Activated CD8-positive, alpha-beta T cell treated with anti-CD3 and anti-CD28 coated beads, Interleukin-2, amount 10 ng/mL, durations not matched to agents 7 days and 5 days (primary cell): ENCODE results near the gene INSIG1. TPM values are rescaled to one million over a fixed set of nuclear protein-coding genes. Genes with fewer than 3 reads are reported as not detected.

Experiments used
- ATAC-seq: fragments of 150-1000 bp; cut with Tn5 transposase; one replicate; pipeline ENCODE4 v1.10.0; 2021; ENCODE audit warnings: moderate library complexity
- CTCF ChIA-PET: fragments of 350-600 bp; sonication (Branson Sonifier 250); formaldehyde crosslinking; loops from one replicate; lab custom pipeline; 2021; ENCODE audit warnings: antibody characterized with exemption; lab: Charles Lee
- POLR2A ChIA-PET: fragments of 350-600 bp; sonication (Branson Sonifier 250); formaldehyde crosslinking; loops from one replicate; lab custom pipeline; 2021; ENCODE audit warnings: antibody characterized with exemption; lab: Charles Lee
- DNase-seq: peaks from one replicate; pipeline ENCODE4 v3.0.0-alpha.2; 2020
- H3K27ac Mint-ChIP-seq: one replicate; pipeline ENCODE4 v1.8.0; 2021; ENCODE audit warnings: mild to moderate bottlenecking, mixed read lengths
- H3K27me3 Mint-ChIP-seq: one replicate; pipeline ENCODE4 v1.8.0; 2021; ENCODE audit warnings: low read depth, mixed read lengths
- H3K36me3 Mint-ChIP-seq: one replicate; pipeline ENCODE4 v1.8.0; 2021; ENCODE audit warnings: low read depth, mixed read lengths
- H3K4me1 Mint-ChIP-seq: one replicate; pipeline ENCODE4 v1.8.0; 2021; ENCODE audit warnings: low read depth, mixed read lengths
- H3K4me3 Mint-ChIP-seq: one replicate; pipeline ENCODE4 v1.8.0; 2021; ENCODE audit warnings: mild to moderate bottlenecking, mixed read lengths
- H3K9me3 Mint-ChIP-seq: one replicate; pipeline ENCODE4 v1.8.0; 2022; ENCODE audit warnings: mixed read lengths; ENCODE audit not compliant: insufficient read depth
- total RNA-seq, 2 experiments: library from RNA; stranded (reverse); gene quantifications; one replicate each; pipeline ENCODE4 v1.2.3, GENCODE V29; 2021

The INSIG1 gene
- total RNA-seq, 2 experiments from 2014 or later = 83.9 to 89.1 TPM

DNA sequence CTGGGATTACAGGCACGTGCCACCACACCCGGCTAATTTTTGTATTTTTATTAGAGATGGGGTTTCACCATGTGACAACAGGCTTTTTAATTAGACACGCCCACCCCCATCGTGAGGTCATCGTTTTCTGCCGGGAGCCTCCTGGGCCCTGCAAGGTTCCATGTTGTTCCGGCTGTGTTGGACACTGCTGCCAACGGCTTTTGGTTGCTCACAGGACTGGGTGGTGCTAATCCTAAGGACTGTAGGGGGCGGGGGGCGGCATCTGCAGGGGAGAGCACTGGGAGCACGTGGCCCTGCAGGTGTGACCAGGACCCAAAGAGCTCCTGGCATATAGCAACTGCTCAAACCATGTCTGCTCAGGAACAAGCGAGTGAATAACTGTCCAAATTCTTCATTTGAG, 29.5 kb upstream of the INSIG1 start:
- ATAC-seq = no peak
- Mint-ChIP-seq H3K27me3 (peaks cover 1% of the 10 kb centered on the region), H3K4me1 (no peaks in the 10 kb centered on the region), H3K36me3 (no peaks in the 10 kb centered on the region), H3K9me3 (no peaks in the 10 kb centered on the region), H3K4me3 (no peak overlapping the region), H3K27ac (no peak overlapping the region)
- no peak for DNase-seq
- CTCF ChIA-PET = no interaction called here
- POLR2A ChIA-PET = no interaction called here

DNA sequence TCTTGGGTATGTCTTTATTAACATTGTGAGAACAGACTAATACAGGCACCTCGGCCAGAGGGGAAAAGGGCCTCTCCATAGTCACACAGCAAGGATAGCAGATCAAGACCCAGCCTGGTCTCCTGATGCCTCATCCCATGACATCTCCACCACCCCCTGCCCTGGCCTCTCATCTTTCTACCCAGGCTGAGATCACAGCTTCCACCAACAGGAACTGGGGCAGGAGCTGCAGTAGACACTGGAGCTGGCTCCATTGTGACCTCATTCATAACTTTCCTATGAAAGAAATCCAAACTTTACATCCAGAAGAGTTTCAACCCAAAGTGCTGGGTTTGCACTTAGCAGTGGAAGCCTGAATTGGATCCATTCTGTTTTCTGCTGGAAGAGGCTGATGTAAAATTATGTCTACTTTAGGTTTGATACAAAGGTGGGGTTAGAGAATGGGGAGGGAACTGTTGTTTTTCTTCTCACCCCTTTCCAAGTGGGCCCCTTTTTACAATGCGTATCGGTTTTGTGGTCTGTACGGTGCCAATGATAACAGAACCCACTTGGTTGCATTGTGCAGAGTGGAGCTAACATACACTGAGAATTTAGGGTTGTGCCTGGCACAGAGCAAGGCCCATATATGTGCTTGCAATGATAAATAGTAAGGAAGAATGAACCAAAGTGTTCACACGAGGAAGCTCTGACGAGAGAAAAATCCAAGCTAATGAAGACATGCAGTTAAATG, 28.6 kb upstream of the INSIG1 start:
- Mint-ChIP-seq H3K36me3 (no peaks in the 10 kb centered on the region), H3K9me3 (no peaks in the 10 kb centered on the region), H3K4me1 (no peaks in the 10 kb centered on the region), H3K4me3 (no peak overlapping the region), H3K27me3 (peaks cover 3% of the 10 kb centered on the region), H3K27ac (no peak overlapping the region)
- DNase-seq (no peak), ATAC-seq (no peak)
- ChIA-PET POLR2A (no interaction called here), CTCF (no interaction called here)

DNA sequence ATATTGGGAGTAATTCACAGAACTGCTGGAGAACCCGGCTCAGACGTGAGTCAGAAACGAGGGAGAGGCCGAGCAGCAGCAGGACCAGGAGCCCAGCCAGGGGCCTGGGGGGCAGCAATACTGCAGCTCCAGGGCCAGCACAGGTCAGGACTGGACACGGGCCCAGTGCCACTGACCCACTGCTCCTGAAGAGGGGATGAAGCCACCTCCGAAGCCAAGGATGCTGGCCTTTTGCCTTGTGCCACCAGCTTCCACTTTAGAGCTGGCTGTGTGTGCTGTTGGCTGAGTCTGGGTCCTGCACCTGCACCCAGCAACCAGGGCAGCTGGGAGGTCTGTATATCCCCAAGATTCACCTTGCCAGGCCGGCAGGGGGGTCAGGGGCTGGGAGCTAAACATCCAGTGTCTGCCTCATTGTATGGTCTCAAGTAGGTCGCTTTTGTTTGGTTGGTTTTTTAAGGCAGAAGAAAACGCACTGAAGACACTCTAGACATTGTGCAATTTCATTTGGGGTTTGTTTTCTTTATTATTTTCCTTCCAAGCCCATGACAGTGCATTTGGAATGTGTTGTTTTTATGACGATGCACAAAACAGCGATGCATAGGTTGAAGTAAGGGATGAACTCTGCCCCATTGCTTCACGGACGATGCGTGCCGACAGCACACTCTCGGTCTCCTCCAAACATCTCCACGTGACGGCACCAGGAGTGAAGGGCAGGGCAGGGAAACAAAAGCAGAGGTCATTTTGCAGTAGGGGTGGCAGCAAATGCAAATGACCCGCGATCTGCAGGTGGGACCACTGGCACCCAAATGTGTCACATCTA, 27.7 kb upstream of the INSIG1 start:
- no peak for ATAC-seq
- Mint-ChIP-seq H3K9me3 (no peaks in the 10 kb centered on the region), H3K27ac (no peak overlapping the region), H3K27me3 (peaks cover 4% of the 10 kb centered on the region), H3K36me3 (no peaks in the 10 kb centered on the region), H3K4me1 (no peaks in the 10 kb centered on the region), H3K4me3 (no peak overlapping the region)
- no peak for DNase-seq
- ChIA-PET POLR2A (no interaction called here), CTCF (no interaction called here)

DNA sequence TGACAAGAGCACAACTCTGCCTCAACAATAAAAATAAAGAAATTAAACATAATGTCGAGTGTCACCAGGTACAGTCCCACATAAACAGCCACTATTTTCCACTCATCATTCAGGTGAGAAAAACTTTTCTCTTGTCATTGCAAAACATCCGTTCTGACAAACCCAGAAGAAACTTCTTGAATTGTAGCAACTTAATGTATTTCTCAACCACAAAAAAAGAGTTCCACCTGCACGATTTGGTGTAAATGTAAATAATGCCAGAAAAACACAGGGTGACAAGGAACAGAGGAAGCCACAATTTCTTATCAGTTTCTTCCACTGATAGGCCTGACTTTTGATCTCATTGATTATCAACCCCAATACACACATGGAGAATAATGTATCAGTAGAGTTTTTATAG, 26.8 kb upstream of the INSIG1 start:
- H3K27me3 Mint-ChIP-seq = peaks cover 8% of the 10 kb centered on the region
- CTCF ChIA-PET = no interaction called here
- no peak for ATAC-seq
- DNase-seq = no peak
- H3K9me3 Mint-ChIP-seq = no peaks in the 10 kb centered on the region
- no peak overlapping the region for H3K4me3 Mint-ChIP-seq
- POLR2A ChIA-PET = no interaction called here
- H3K36me3 Mint-ChIP-seq = no peaks in the 10 kb centered on the region
- no peak overlapping the region for H3K27ac Mint-ChIP-seq
- no peaks in the 10 kb centered on the region for H3K4me1 Mint-ChIP-seq

DNA sequence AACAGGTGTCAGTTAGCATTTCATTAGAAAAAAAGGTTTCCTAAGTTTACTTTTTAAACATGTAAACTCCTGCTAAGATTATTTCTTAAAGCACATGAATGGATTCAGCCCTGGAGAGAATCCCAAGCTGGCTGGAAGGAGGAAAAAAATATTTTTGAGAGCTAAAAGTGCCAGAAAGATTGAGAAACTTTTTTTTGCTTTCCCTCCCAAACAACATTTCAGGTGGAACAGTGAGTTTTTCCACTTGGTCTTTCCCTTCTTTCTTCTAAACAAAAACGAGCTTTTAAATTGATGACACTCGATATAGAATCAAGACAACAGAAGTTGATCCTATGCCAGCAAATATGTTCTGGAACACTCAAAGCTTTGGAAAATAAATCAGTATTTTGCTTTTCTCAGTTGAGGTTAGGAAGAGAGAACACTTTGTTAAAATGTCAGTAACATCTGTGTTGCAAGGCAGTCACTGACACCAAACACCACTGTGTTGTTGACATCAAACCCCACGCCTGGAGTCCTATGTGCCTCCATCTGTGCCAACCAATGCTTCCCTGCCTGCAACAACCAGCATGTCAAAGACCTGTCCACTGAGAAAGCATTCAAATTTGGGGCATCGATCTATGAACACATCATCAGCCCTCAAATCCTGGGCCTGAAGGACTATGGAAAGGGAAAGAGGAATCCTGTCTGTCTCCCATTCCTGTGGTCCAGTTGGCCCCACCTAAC, 22.9 kb upstream of the INSIG1 start:
- H3K4me3 Mint-ChIP-seq = no peak overlapping the region
- no peaks in the 10 kb centered on the region for H3K9me3 Mint-ChIP-seq
- CTCF ChIA-PET = interaction anchor here (0.9 kb wide), 1 partner anchor 70 kb away, joined by 5 read pairs; no protein-coding TSS in a partner anchor
- H3K4me1 Mint-ChIP-seq = no peaks in the 10 kb centered on the region
- no peak overlapping the region for H3K27ac Mint-ChIP-seq
- no peaks in the 10 kb centered on the region for H3K36me3 Mint-ChIP-seq
- peaks cover 16% of the 10 kb centered on the region for H3K27me3 Mint-ChIP-seq
- DNase-seq (no peak), ATAC-seq (no peak)
- POLR2A ChIA-PET = interaction anchor here (1.6 kb wide), 1 partner anchor 22 kb away, joined by 4 read pairs; no protein-coding TSS in a partner anchor

DNA sequence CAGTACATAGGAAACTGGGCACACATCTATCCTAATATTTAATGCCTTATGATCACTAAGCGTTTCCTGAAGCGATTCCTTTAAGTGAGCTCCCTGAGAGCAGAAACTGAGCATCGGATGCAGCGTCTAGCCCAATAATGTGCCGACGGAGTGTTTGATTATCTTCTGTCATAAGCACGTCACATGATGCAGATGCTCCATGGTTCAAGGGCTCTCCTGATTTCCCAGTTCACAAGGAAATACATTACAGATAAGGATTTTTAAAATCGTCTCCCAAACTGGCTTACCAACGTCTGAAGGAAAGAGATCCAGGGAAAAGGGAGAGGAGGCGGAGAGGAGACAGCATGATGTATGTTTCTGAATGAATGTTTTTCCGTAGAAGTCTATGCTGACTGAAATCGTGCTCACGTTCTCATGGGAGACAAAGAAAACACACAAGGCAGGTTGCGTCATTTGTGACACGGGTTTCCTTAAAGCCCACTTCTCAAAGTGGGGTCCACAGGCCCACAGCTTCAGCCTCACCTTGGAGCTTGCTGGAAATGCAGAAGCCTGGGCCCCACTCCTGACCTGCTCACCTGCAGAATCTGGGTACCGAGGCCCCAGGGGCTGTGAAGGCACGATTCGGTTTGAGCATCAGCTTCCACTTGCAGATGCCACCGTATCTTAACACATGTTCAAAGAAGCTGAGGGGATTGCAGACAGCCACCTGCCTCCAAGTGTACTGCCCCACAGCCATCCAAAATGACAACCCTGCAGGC, 21.5 kb upstream of the INSIG1 start:
- no peak overlapping the region for H3K27ac Mint-ChIP-seq
- ChIA-PET POLR2A (no interaction called here), CTCF (interaction anchor here (1.4 kb wide), 1 partner anchor 69 kb away, joined by 3 read pairs; no protein-coding TSS in a partner anchor)
- no peak for ATAC-seq
- H3K36me3 Mint-ChIP-seq = no peaks in the 10 kb centered on the region
- no peak overlapping the region for H3K4me3 Mint-ChIP-seq
- H3K27me3 Mint-ChIP-seq = peaks cover 23% of the 10 kb centered on the region
- H3K4me1 Mint-ChIP-seq = no peaks in the 10 kb centered on the region
- no peaks in the 10 kb centered on the region for H3K9me3 Mint-ChIP-seq
- no peak for DNase-seq

DNA sequence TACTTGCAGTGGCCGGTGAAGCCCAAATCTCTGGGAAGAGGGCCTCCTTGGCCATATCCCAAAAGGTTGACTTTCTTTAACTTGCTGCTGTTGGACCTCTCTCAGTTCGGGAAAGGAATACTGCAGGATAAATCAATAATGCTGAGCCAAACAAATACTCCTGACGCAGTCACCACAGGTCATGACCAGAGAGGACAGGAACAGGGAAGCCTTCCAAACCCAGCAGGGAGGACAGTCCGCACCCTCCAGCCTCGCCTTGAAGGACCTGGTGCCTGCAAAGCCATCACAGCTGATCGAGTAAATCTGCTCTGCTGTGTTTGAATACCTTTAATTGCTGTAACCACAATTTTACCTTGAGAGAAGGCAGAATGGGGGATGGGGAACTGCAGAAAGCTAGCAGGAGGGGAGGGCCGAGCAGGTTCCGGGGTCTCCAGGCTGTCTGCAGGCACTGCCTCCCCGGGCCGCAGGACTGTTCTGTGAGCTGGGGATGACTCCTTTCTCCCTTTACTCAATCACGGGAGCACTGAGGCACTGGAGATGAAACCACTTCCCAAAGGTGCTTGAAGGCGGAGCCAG, 20.8 kb upstream of the INSIG1 start:
- Mint-ChIP-seq H3K27me3 (peaks cover 25% of the 10 kb centered on the region), H3K9me3 (no peaks in the 10 kb centered on the region), H3K27ac (no peak overlapping the region), H3K36me3 (no peaks in the 10 kb centered on the region), H3K4me1 (no peaks in the 10 kb centered on the region), H3K4me3 (no peak overlapping the region)
- DNase-seq = no peak
- no peak for ATAC-seq
- ChIA-PET POLR2A (no interaction called here), CTCF (interaction anchor here (1.4 kb wide), 1 partner anchor 68 kb away, joined by 3 read pairs; no protein-coding TSS in a partner anchor)

DNA sequence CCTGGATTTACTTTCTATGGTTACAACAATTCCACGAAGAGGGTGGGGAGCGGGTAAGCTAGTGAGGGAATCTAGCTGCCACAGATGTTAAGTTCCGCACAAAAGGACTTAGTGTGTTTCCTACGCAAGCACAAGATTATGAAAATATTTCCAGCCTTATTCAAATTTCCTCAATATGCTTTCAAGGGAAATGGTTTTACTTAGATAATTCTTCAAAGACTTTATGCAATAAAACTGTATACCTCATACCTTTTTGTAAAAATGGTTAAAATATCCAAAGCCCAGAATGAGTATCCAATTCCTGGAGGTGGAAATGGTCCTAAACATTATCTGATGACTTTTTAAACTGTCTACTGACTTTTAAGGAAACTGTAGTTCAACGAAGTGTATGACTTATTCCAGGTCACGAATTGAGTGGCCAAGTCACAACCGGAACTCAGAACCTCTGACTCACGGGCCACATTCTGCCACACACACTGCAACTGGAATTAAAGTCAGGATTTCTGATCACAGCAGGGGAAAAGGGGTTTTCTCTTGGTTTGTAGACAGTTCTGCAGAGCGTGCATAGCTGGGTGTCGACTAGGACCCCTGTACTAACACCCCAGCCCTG, 20.2 kb upstream of the INSIG1 start:
- Mint-ChIP-seq H3K9me3 (no peaks in the 10 kb centered on the region), H3K4me3 (no peak overlapping the region), H3K4me1 (peaks cover 2% of the 10 kb centered on the region), H3K27ac (no peak overlapping the region), H3K36me3 (no peaks in the 10 kb centered on the region), H3K27me3 (peaks cover 25% of the 10 kb centered on the region)
- ATAC-seq (no peak), DNase-seq (no peak)
- ChIA-PET CTCF (no interaction called here), POLR2A (no interaction called here)

DNA sequence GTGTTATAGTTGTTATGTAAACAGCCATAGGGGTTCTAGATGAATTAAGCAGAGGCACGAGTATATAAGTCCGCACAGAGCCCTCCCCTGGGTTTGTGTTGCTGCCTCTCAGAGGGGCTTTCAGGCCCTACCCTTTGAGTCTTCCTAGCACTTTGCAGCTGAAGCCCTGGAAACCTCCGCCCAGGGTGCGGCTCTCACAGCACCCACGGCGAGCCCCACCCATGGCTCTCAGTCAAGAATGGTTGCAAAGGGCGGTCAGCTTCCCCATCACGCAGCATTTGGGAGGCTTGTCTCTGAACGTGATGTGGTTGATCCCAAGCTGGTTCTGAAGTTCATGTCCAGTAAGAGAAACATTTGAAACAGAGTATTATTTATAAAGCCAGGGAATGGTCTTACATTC, 18.8 kb upstream of the INSIG1 start:
- Mint-ChIP-seq H3K36me3 (no peaks in the 10 kb centered on the region), H3K4me3 (no peak overlapping the region), H3K27me3 (peaks cover 26% of the 10 kb centered on the region), H3K4me1 (peaks cover 16% of the 10 kb centered on the region), H3K9me3 (no peaks in the 10 kb centered on the region), H3K27ac (no peak overlapping the region)
- DNase-seq = no peak
- CTCF ChIA-PET = no interaction called here
- POLR2A ChIA-PET = no interaction called here
- no peak for ATAC-seq

DNA sequence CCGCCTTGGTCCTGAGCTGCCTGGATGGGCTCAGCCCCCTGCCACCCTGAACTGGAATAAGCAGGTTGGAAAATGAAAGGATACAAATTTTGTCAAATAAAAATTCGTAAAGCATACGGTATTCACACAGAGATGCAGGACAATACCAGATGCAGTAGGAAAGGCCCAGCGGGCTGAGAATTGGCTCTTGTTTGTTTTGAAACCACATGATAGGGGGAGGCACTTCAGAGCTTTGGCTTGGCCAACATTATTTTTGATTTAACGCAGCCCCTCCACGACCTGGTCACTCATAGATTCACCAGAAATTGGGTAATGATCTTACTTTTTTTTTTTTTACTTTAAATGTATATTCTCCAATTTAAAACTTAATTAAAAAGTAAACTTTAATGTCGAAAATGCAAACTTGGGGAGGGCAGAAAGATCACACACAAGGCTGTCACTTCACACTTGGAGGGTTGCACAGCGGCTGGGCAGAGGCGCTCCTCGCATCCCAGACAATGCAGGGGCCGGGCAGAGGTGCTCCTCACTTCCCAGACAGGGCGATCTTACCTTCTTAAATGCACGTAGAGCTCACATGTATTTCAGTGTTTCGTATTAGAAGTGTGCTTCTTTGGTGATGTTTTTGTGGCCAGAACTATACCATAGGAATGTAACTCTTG, 17.8 kb upstream of the INSIG1 start:
- ATAC-seq = no peak
- Mint-ChIP-seq H3K27me3 (peaks cover 28% of the 10 kb centered on the region), H3K27ac (no peak overlapping the region), H3K4me1 (peaks cover 24% of the 10 kb centered on the region), H3K36me3 (no peaks in the 10 kb centered on the region), H3K4me3 (no peak overlapping the region), H3K9me3 (no peaks in the 10 kb centered on the region)
- DNase-seq = no peak
- POLR2A ChIA-PET = no interaction called here
- CTCF ChIA-PET = no interaction called here
